GM06990 (cell line): ENCODE measurements around the gene UTP25.

Experiments used
- DNase-seq: peaks from one replicate; pipeline ENCODE4 v3.0.0-alpha.2; 2011; ENCODE audit not compliant: insufficient read length; ENCODE audit errors: extremely low read depth
- H3K27me3 ChIP-seq: replicated peaks from 2 replicates; pipeline ENCODE4 v1.6.0; 2011; ENCODE audit warnings: low read length; ENCODE audit not compliant: control insufficient read depth, insufficient read depth
- H3K36me3 ChIP-seq: 2 replicates; pipeline ENCODE4 v1.5.1; 2011; ENCODE audit warnings: low read length; ENCODE audit not compliant: control insufficient read depth, insufficient read depth
- H3K4me3 ChIP-seq: replicated peaks from 2 replicates; pipeline ENCODE4 v1.5.1; 2011; ENCODE audit warnings: low read depth, mild to moderate bottlenecking, control low read depth, low read length
- CTCF ChIP-seq: IDR thresholded peaks from 2 replicates; pipeline ENCODE4 v1.5.1; 2011; ENCODE audit warnings: low read length, control low read depth, mild to moderate bottlenecking, inconsistent platforms; ENCODE audit not compliant: insufficient read depth, poor library complexity, severe bottlenecking

Gene UTP25

GRCh38 chr1:209871430-209871829 lies 43.7 kb downstream of the UTP25 start:
- no peak for TF ChIP-seq CTCF
- Histone ChIP-seq H3K4me3 (no peak overlapping the region), H3K36me3 (no peaks in the 10 kb centered on the region), H3K27me3 (no peaks in the 10 kb centered on the region; the same call in 1 of the 2 replicates)
- no peak for DNase-seq

- Histone ChIP-seq H3K4me3 (no peak overlapping the region), H3K36me3 (no peaks in the 10 kb centered on the region), H3K27me3 (no peaks in the 10 kb centered on the region; the same call in 1 of the 2 replicates)
- DNase-seq, result no peak
- no peak for TF ChIP-seq CTCF
Measured at GRCh38 chr1:209873067-209873799, 45.5 kb downstream of the UTP25 start.

- DNase-seq, result no peak
- TF ChIP-seq CTCF, result no peak
Measured at GRCh38 chr1:209875515-209875914, 47.7 kb downstream of the UTP25 start.

GRCh38 chr1:209876078-209876800 lies 48.5 kb downstream of the UTP25 start:
- no peak for DNase-seq
- H3K36me3 ChIP-seq, result no peaks in the 10 kb centered on the region
- H3K27me3 ChIP-seq, result peaks cover 1% of the 10 kb centered on the region; the same call in 1 of the 2 replicates
- H3K4me3 ChIP-seq, result no peak overlapping the region
- TF ChIP-seq CTCF, result no peak

More at GRCh38 chr1:209875515-209875914, 47.7 kb downstream of the UTP25 start:
- Histone ChIP-seq H3K4me3 (no peak overlapping the region), H3K27me3 (peaks cover 1% of the 10 kb centered on the region; the same call in 1 of the 2 replicates), H3K36me3 (no peaks in the 10 kb centered on the region)

GRCh38 chr1:209877087-209877764 lies 49.5 kb downstream of the UTP25 start:
- Histone ChIP-seq H3K4me3 (no peak overlapping the region), H3K36me3 (no peaks in the 10 kb centered on the region), H3K27me3 (peaks cover 1% of the 10 kb centered on the region)
- DNase-seq, result no peak
- no peak for TF ChIP-seq CTCF
